Measurements from ENCODE around the gene CLDND2. TPM values are rescaled to one million over a fixed set of nuclear protein-coding genes. Genes with fewer than 3 reads are reported as not detected.
"Not testable (repeated sequence)": the region's sequence is repeated elsewhere in the genome, so short reads cannot be mapped to it uniquely, and the experiment has no call there.

Gene CLDND2
- polyA plus RNA-seq, result under 1 TPM; 0.37 to 0.39 TPM

GRCh38 chr19:51368366-51369282 lies at the start of gene CLDND2:
Gene CLDND2, minus strand, starts transcription at chr19:51369003. Its CDS starts 426 bp downstream, at chr19:51368577.
- WGBS, 2 donors, result 62 to 66% methylated on average over 23 of the region's 23 CpGs
- H3K27ac ChIP-seq (ENCODE audit: low read depth in 2 of 2, low read length in 1 of 2), result peak within 1 kb of the TSS; percentile 94 to 98

GRCh38 chr19:51417810-51418157 lies 49.0 kb upstream of the CLDND2 start:
- Histone ChIP-seq H3K27ac (ENCODE audit: low read depth in 2 of 2, low read length in 1 of 2) (peak overlapping the region in 1 of 2 donors; percentile 22), H3K27me3 (ENCODE audit: control insufficient read depth in 1 of 2, insufficient read depth in 2 of 2, low read length in 2 of 2) (no peaks in the 10 kb centered on the region), H3K9me3 (ENCODE audit: control insufficient read depth in 2 of 2, insufficient read depth in 1 of 2, low read depth in 1 of 2, low read length in 1 of 2) (no peaks in the 10 kb centered on the region), H3K4me3 (ENCODE audit: low read depth in 1 of 2, low read length in 2 of 2) (no peak overlapping the region), H3K4me1 (ENCODE audit: control insufficient read depth in 2 of 2, insufficient read depth in 2 of 2, low read length in 1 of 2) (peaks cover 0 to 3% of the 10 kb centered on the region in 2 donors), H3K36me3 (ENCODE audit: control insufficient read depth in 2 of 2, insufficient read depth in 2 of 2, low read length in 1 of 2) (no peaks in the 10 kb centered on the region)
- 63 to 73% methylated on average over 3 of the region's 3 CpGs for WGBS, 2 donors

More at GRCh38 chr19:51368366-51369282, at the start of gene CLDND2:
- H3K4me3 ChIP-seq (ENCODE audit: low read depth in 1 of 2, low read length in 2 of 2), result peak within 1 kb of the TSS; percentile 84 to 86
- no peaks in the 10 kb centered on the region for H3K9me3 ChIP-seq (ENCODE audit: control insufficient read depth in 2 of 2, insufficient read depth in 1 of 2, low read depth in 1 of 2, low read length in 1 of 2)
- H3K4me1 ChIP-seq (ENCODE audit: control insufficient read depth in 2 of 2, insufficient read depth in 2 of 2, low read length in 1 of 2), result peaks cover 4 to 19% of the 10 kb centered on the region in 2 donors
- no peaks in the 10 kb centered on the region for H3K36me3 ChIP-seq (ENCODE audit: control insufficient read depth in 2 of 2, insufficient read depth in 2 of 2, low read length in 1 of 2)
- no peaks in the 10 kb centered on the region for H3K27me3 ChIP-seq (ENCODE audit: control insufficient read depth in 1 of 2, insufficient read depth in 2 of 2, low read length in 2 of 2)

- Histone ChIP-seq H3K36me3 (ENCODE audit: control insufficient read depth in 2 of 2, insufficient read depth in 2 of 2, low read length in 1 of 2) (no peaks in the 10 kb centered on the region), H3K27ac (ENCODE audit: low read depth in 2 of 2, low read length in 1 of 2) (peak within 1 kb of the TSS in 1 of 2 donors; percentile 22), H3K27me3 (ENCODE audit: control insufficient read depth in 1 of 2, insufficient read depth in 2 of 2, low read length in 2 of 2) (no peaks in the 10 kb centered on the region), H3K4me3 (ENCODE audit: low read depth in 1 of 2, low read length in 2 of 2) (no peak within 1 kb of the TSS), H3K4me1 (ENCODE audit: control insufficient read depth in 2 of 2, insufficient read depth in 2 of 2, low read length in 1 of 2) (peaks cover 0 to 3% of the 10 kb centered on the region in 2 donors), H3K9me3 (ENCODE audit: control insufficient read depth in 2 of 2, insufficient read depth in 1 of 2, low read depth in 1 of 2, low read length in 1 of 2) (no peaks in the 10 kb centered on the region)
- WGBS, 2 donors, result 52 to 53% methylated on average over 21 of the region's 21 CpGs
These were observed 48.5 kb upstream of the CLDND2 start, which contains the start of gene SIGLEC10 for GRCh38 chr19:51417107-51417809. Gene SIGLEC10, minus strand, starts transcription at chr19:51417642. Its CDS starts 61 bp downstream, at chr19:51417581.

DNA sequence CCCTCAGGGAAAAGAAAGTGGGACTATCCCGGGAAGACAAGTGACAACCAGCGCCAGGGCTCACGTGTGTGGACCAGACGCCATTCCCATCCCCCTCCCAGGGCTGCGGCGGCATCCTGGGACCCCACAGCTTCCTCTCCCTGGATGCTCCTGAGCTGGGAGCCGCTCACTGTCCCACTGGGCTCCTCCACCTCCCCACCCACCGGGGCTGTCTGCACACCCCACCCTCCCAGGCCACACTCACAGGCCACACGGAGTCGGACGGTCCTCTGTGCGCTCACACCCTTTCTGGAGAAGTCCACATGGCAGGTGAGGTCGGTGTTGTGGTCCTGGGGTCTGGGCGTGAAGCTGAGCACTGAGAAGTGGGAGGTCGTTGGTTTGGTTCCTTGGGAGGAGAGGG lies 47.6 kb upstream of the CLDND2 start:
- H3K27ac ChIP-seq (ENCODE audit: low read depth in 2 of 2, low read length in 1 of 2); H3K9me3 ChIP-seq (ENCODE audit: control insufficient read depth in 2 of 2, insufficient read depth in 1 of 2, low read depth in 1 of 2, low read length in 1 of 2); H3K36me3 ChIP-seq (ENCODE audit: control insufficient read depth in 2 of 2, insufficient read depth in 2 of 2, low read length in 1 of 2); H3K27me3 ChIP-seq (ENCODE audit: control insufficient read depth in 1 of 2, insufficient read depth in 2 of 2, low read length in 2 of 2); H3K4me1 ChIP-seq (ENCODE audit: control insufficient read depth in 2 of 2, insufficient read depth in 2 of 2, low read length in 1 of 2); H3K4me3 ChIP-seq (ENCODE audit: low read depth in 1 of 2, low read length in 2 of 2): not testable (repeated sequence)
- 70 to 74% methylated on average over 14 to 15 of the region's 15 CpGs for WGBS, 2 donors

DNA sequence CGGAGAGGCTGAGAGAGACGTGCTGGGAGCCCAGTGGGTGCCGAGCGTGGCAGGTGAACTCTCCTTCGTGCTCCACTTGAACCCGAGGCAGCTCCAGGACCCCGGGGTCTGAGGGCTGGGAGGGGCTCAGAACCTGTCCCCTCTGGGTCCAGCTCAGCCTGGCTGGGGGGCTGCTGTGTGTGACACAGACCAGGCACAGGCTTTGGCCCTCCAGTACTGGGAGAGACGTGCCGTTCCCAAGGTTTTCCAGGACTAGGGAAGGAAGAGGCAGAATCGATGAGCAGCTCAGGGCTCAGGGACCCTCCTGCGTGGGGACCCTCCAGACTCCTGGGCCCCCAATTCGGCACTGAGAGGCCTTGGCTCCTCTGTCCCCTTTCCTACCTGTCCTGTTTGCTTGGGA lies 46.4 kb upstream of the CLDND2 start:
- Histone ChIP-seq H3K9me3 (ENCODE audit: control insufficient read depth in 2 of 2, insufficient read depth in 1 of 2, low read depth in 1 of 2, low read length in 1 of 2) (no peaks in the 10 kb centered on the region), H3K27me3 (ENCODE audit: control insufficient read depth in 1 of 2, insufficient read depth in 2 of 2, low read length in 2 of 2) (no peaks in the 10 kb centered on the region), H3K4me1 (ENCODE audit: control insufficient read depth in 2 of 2, insufficient read depth in 2 of 2, low read length in 1 of 2) (peaks cover 0 to 3% of the 10 kb centered on the region in 2 donors), H3K27ac (ENCODE audit: low read depth in 2 of 2, low read length in 1 of 2) (no peak overlapping the region), H3K4me3 (ENCODE audit: low read depth in 1 of 2, low read length in 2 of 2) (no peak overlapping the region), H3K36me3 (ENCODE audit: control insufficient read depth in 2 of 2, insufficient read depth in 2 of 2, low read length in 1 of 2) (no peaks in the 10 kb centered on the region)
- 84 to 91% methylated on average over 12 of the region's 12 CpGs for WGBS, 2 donors

DNA sequence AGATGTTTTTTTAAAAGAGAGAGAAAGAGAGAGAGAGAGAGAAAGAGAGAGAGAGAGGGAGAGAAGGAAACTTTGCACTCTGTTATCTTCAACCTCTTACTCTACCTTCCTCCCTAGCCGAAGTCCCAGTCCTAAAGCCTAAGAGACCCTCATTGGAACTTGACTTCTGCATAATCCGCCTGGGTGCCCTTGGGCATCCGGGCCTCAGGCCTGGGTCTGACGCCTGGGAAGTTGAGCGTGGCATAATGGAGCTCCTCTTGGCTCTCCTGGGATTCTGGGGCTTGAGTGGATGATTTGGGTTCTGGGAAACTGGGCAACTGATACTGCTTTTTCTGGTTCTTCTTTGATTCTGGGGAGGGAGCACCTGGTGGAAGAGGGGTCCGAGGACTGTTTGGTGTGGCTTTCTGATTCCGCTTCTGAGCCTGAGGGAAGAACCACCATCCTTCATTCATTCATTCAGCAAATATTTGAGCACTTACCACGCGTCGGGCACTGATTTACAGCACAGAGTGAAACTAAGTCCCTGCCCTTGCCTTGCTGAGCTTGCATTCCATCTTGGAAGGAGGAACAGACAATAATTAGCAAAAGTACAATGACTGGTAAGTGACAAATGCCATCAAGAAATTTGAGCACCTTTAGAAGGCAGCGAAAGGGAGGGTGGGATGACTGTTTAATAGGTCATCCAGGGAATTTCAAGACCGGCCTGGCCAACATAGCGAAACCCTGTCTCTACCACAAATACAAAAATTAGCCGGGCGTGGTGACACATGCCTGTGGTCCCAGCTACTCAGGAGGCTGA lies 42.3 kb upstream of the CLDND2 start:
- Histone ChIP-seq H3K4me3 (ENCODE audit: low read depth in 1 of 2, low read length in 2 of 2) (no peak overlapping the region), H3K4me1 (ENCODE audit: control insufficient read depth in 2 of 2, insufficient read depth in 2 of 2, low read length in 1 of 2) (no peaks in the 10 kb centered on the region), H3K27ac (ENCODE audit: low read depth in 2 of 2, low read length in 1 of 2) (no peak overlapping the region), H3K27me3 (ENCODE audit: control insufficient read depth in 1 of 2, insufficient read depth in 2 of 2, low read length in 2 of 2) (no peaks in the 10 kb centered on the region), H3K36me3 (ENCODE audit: control insufficient read depth in 2 of 2, insufficient read depth in 2 of 2, low read length in 1 of 2) (no peaks in the 10 kb centered on the region), H3K9me3 (ENCODE audit: control insufficient read depth in 2 of 2, insufficient read depth in 1 of 2, low read depth in 1 of 2, low read length in 1 of 2) (no peaks in the 10 kb centered on the region)
- 91 to 92% methylated on average over 15 of the region's 15 CpGs for WGBS, 2 donors

DNA sequence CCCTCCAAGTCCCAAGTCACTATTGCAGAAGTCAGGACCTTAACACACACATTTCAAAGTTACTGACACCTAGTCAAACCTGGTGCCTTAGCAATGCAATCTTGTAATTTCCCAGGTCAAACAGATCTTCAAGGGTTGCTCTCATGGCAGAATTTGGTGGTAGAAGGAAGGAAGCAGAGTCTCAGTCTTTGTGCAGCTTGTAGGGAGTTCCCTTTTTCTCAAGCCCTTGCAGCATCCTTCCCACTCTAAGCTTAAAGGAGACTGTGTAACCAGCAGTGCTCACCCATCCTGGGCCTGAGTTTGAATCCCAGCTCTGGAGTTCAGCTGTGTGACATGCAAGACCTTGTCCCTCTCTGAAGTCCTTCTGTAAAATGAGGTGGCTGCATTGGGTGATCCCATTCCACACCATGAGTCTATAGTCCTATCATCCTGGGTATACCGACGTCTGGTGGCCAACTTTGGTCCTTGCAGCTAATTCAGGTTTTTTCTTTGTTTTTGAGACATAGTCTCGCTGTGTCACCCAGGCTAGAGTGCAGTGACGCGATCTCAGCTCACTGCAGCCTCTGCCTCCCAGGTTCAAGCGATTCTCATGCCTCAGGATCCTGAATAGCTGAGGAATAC lies 38.8 kb upstream of the CLDND2 start:
- Histone ChIP-seq H3K27ac (ENCODE audit: low read depth in 2 of 2, low read length in 1 of 2) (no peak overlapping the region), H3K36me3 (ENCODE audit: control insufficient read depth in 2 of 2, insufficient read depth in 2 of 2, low read length in 1 of 2) (no peaks in the 10 kb centered on the region), H3K9me3 (ENCODE audit: control insufficient read depth in 2 of 2, insufficient read depth in 1 of 2, low read depth in 1 of 2, low read length in 1 of 2) (peaks cover 0 to 3% of the 10 kb centered on the region in 2 donors), H3K27me3 (ENCODE audit: control insufficient read depth in 1 of 2, insufficient read depth in 2 of 2, low read length in 2 of 2) (no peaks in the 10 kb centered on the region), H3K4me3 (ENCODE audit: low read depth in 1 of 2, low read length in 2 of 2) (no peak overlapping the region), H3K4me1 (ENCODE audit: control insufficient read depth in 2 of 2, insufficient read depth in 2 of 2, low read length in 1 of 2) (no peaks in the 10 kb centered on the region)
- 39 to 44% methylated on average over 6 of the region's 6 CpGs for WGBS, 2 donors

DNA sequence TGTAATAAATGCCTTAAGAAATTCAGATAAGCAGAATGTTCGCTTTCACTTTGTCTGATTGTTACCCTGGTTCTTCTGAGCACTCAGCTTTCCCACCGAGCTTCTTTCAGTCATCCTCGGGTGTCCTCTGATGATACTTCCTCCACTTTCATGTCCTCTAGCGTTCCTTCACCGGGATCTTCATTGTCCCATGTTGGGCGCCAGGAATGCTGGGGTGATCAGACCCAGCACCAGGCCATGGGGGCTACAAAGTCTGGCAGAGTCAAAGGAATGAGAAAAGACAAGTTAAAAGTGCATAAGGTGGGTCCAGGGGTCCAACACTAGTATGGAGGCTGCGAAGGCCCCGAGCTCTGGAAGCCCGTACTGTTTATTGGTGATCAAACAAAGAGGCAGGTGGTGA lies 33.3 kb upstream of the CLDND2 start:
- no peak overlapping the region for H3K27ac ChIP-seq (ENCODE audit: low read depth in 2 of 2, low read length in 1 of 2)
- no peaks in the 10 kb centered on the region for H3K4me1 ChIP-seq (ENCODE audit: control insufficient read depth in 2 of 2, insufficient read depth in 2 of 2, low read length in 1 of 2)
- peaks cover 0 to 3% of the 10 kb centered on the region in 2 donors for H3K9me3 ChIP-seq (ENCODE audit: control insufficient read depth in 2 of 2, insufficient read depth in 1 of 2, low read depth in 1 of 2, low read length in 1 of 2)
- WGBS, 2 donors, result 95% methylated on average over 9 of the region's 9 CpGs
- H3K36me3 ChIP-seq (ENCODE audit: control insufficient read depth in 2 of 2, insufficient read depth in 2 of 2, low read length in 1 of 2), result no peaks in the 10 kb centered on the region
- H3K4me3 ChIP-seq (ENCODE audit: low read depth in 1 of 2, low read length in 2 of 2), result no peak overlapping the region
- H3K27me3 ChIP-seq (ENCODE audit: control insufficient read depth in 1 of 2, insufficient read depth in 2 of 2, low read length in 2 of 2), result no peaks in the 10 kb centered on the region

- H3K4me3 ChIP-seq (ENCODE audit: low read depth in 1 of 2, low read length in 2 of 2); H3K36me3 ChIP-seq (ENCODE audit: control insufficient read depth in 2 of 2, insufficient read depth in 2 of 2, low read length in 1 of 2); H3K27me3 ChIP-seq (ENCODE audit: control insufficient read depth in 1 of 2, insufficient read depth in 2 of 2, low read length in 2 of 2); H3K4me1 ChIP-seq (ENCODE audit: control insufficient read depth in 2 of 2, insufficient read depth in 2 of 2, low read length in 1 of 2); H3K27ac ChIP-seq (ENCODE audit: low read depth in 2 of 2, low read length in 1 of 2); H3K9me3 ChIP-seq (ENCODE audit: control insufficient read depth in 2 of 2, insufficient read depth in 1 of 2, low read depth in 1 of 2, low read length in 1 of 2): not testable (repeated sequence)
- 81 to 85% methylated on average over 7 of the region's 7 CpGs for WGBS, 2 donors
These were observed 31.1 kb upstream of the CLDND2 start for GRCh38 chr19:51399936-51400335.

Measured in esophagus (tissue), 2 donors.